Mucosa of descending colon (tissue), 3 donors: ENCODE data around the gene SPOPL. TPM values are rescaled to one million over a fixed set of nuclear protein-coding genes. Genes with fewer than 3 reads are reported as not detected.
"Not testable (repeated sequence)": the region's sequence is repeated elsewhere in the genome, so short reads cannot be mapped to it uniquely, and the experiment has no call there.

ENCODE experiments used
- ATAC-seq: fragments of 200-7000 bp; cut with Tn5 transposase; one replicate; pipeline ENCODE4 v1.9.1; 2020; ENCODE audit warnings: mild to moderate bottlenecking, moderate library complexity
- DNase-seq, 3 donors: peaks; one replicate each; pipeline ENCODE4 v3.0.0-alpha.2; 2020
- H3K36me3 ChIP-seq: fragments of 200-600 bp; one replicate; pipeline ENCODE4 v1.8.0; 2021; ENCODE audit warnings: low read depth, mild to moderate bottlenecking
- H3K4me1 ChIP-seq: fragments of 200-600 bp; one replicate; pipeline ENCODE4 v1.8.0; 2021; ENCODE audit warnings: low read depth, mild to moderate bottlenecking
- H3K4me3 ChIP-seq: fragments of 200-600 bp; one replicate; pipeline ENCODE4 v1.8.0; 2021; ENCODE audit warnings: mild to moderate bottlenecking
- H3K9me3 ChIP-seq: fragments of 200-600 bp; one replicate; pipeline ENCODE4 v1.8.0; 2021; ENCODE audit warnings: mild to moderate bottlenecking
- intact Hi-C, 2 donors: fragments of 100-400 bp; cut with DNase I in 1 of 2; cut with micrococcal nuclease in 1 of 2; formaldehyde crosslinking; loops; one replicate each; pipeline versions ENCODE4 v1.11.0 to v1.11.1; 2022; cut with DNase I, micrococcal nuclease
- total RNA-seq, 3 donors: library from RNA; stranded (reverse); fragmentation: NEBNext Ultra II Directional in 2 of 3; extraction: Animal tissue kit (Norgen Biotek cat#: 25700) in 2 of 3; gene quantifications; one replicate each; pipeline versions ENCODE4 v1.2.1 to v1.2.4, GENCODE V29; 2021 to 2023
- TF ChIP-seq, protein P1 (sequence below): fragments of 200-600 bp; IDR thresholded peaks from one replicate; pipeline ENCODE4 v1.8.0; 2022; ENCODE audit warnings: antibody characterized with exemption, mild to moderate bottlenecking
- donor health status: DM: no; HTN: no; CAD: no; lungs with moderate emphysema.
- donor health status: DM: no; HTN: no; CAD: no.
- donor health status: DM: no; HTN: yes; CAD: no.

Gene SPOPL
- total RNA-seq, 3 donors from 2014 or later = 28.3 to 45.5 (median 33.2) TPM

- TF ChIP-seq, protein P1, sequence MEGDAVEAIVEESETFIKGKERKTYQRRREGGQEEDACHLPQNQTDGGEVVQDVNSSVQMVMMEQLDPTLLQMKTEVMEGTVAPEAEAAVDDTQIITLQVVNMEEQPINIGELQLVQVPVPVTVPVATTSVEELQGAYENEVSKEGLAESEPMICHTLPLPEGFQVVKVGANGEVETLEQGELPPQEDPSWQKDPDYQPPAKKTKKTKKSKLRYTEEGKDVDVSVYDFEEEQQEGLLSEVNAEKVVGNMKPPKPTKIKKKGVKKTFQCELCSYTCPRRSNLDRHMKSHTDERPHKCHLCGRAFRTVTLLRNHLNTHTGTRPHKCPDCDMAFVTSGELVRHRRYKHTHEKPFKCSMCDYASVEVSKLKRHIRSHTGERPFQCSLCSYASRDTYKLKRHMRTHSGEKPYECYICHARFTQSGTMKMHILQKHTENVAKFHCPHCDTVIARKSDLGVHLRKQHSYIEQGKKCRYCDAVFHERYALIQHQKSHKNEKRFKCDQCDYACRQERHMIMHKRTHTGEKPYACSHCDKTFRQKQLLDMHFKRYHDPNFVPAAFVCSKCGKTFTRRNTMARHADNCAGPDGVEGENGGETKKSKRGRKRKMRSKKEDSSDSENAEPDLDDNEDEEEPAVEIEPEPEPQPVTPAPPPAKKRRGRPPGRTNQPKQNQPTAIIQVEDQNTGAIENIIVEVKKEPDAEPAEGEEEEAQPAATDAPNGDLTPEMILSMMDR = no peak
- no peak overlapping the region for H3K4me3 ChIP-seq
- no peak for ATAC-seq
- no peak for DNase-seq
- no peaks in the 10 kb centered on the region for H3K36me3 ChIP-seq
- H3K9me3 ChIP-seq = no peaks in the 10 kb centered on the region
- intact Hi-C loops = no loop called here
- H3K4me1 ChIP-seq = no peaks in the 10 kb centered on the region
Measured at GRCh38 chr2:138475277-138475776, 26.2 kb upstream of the SPOPL start.

DNA sequence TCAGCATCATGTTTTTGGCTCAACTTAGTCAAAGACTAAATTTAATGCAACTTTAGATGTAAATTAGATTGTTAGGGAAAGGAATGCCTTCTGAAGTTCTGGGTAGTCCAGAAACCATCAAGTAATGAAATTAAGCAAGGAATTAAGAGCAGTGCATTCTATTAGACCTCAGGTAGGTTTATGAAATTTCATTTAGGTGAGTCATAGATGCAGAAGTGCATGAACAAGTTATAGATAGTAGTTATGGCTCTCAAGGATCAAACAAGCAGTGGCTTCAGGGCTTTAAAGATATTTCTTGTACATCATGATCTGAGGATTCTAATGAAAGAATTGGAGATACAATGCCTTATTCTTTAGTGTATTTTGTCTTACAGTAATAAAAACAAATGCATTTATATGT is 25.4 kb upstream of the SPOPL start:
- no peak overlapping the region for H3K4me3 ChIP-seq
- DNase-seq (no peak), ATAC-seq (no peak)
- intact Hi-C loops = no loop called here
- H3K9me3 ChIP-seq = no peaks in the 10 kb centered on the region
- no peaks in the 10 kb centered on the region for H3K36me3 ChIP-seq
- TF ChIP-seq, protein P1 = no peak
- H3K4me1 ChIP-seq = no peaks in the 10 kb centered on the region

DNA sequence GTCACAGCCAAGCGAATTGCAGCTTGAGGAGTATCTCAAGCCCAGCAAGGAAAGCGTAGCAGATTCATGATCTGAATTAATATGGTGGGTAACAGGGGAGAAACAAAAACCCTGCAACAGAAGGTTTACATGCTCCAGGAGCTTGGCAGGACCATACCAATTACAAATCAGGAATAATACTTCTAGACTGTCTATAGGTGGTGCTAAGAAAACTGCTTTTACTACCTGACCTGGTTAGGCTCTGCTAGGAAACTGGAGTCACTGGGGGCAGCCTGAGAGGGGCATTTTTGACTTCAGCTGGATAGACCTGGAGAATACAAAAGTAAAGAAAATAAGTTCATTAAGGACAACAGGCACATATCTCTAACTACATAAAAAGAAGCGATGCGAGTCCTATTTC is 24.6 kb upstream of the SPOPL start:
- no peak for DNase-seq
- intact Hi-C loops = no loop called here
- H3K36me3 ChIP-seq = no peaks in the 10 kb centered on the region

DNA sequence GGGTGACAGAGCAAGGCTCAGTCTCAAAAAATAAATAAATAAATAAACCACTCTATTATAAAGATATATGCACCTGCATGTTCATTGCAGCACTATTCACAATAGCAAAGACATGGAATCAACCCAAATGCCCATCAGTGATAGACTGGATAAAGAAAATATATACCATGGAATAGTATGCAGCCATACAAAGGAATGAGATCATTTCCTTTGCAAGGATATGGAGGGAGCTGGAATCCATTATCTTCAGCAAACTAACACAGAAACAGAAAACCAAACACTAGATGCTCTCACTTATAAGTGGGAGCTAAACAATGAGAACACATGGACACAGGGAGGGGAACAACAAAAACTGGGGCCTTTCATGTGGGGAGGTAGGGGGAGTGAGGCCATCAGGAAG is 18.8 kb upstream of the SPOPL start:
- intact Hi-C loops, ATAC-seq, H3K4me3 ChIP-seq, H3K9me3 ChIP-seq, DNase-seq, H3K4me1 ChIP-seq, H3K36me3 ChIP-seq: not testable (repeated sequence)

More for the DNA sequence above, 24.6 kb upstream of the SPOPL start:
- Histone ChIP-seq H3K9me3 (no peaks in the 10 kb centered on the region), H3K4me1 (no peaks in the 10 kb centered on the region), H3K4me3 (no peak overlapping the region)
- no peak for ATAC-seq
- TF ChIP-seq, protein P1 = no peak

DNA sequence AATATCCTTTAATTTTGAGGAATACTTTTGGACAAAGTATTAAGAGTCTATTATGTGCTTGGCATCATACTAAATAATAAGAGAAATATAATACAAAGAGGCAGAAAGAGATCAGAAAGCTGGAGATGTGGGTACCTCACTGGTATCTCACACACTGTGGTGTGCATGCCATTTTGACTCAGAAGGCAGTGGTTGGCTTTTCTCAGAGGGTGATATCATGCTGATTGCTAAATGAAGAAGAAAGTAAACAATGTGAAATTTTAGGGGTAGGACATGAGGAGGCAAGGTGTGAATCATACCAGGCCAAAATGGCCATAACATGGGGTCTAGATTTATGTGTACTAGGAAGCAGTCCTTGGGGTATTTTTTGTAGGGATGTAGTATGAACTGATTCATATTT is 16.6 kb upstream of the SPOPL start:
- no peaks in the 10 kb centered on the region for H3K4me1 ChIP-seq
- H3K9me3 ChIP-seq = no peaks in the 10 kb centered on the region
- no peak overlapping the region for H3K4me3 ChIP-seq
- intact Hi-C loops = no loop called here
- DNase-seq = no peak
- TF ChIP-seq, protein P1 = no peak
- H3K36me3 ChIP-seq = no peaks in the 10 kb centered on the region
- ATAC-seq = no peak

GRCh38 chr2:138486363-138487198 is 15.0 kb upstream of the SPOPL start:
- ATAC-seq = no peak
- TF ChIP-seq, protein P1 = no peak
- intact Hi-C loops = no loop called here
- no peak for DNase-seq
- no peaks in the 10 kb centered on the region for H3K36me3 ChIP-seq
- H3K4me1 ChIP-seq = no peaks in the 10 kb centered on the region
- H3K4me3 ChIP-seq = no peak overlapping the region
- H3K9me3 ChIP-seq = no peaks in the 10 kb centered on the region
